ENCODE results near the gene FOXP1.

DNA sequence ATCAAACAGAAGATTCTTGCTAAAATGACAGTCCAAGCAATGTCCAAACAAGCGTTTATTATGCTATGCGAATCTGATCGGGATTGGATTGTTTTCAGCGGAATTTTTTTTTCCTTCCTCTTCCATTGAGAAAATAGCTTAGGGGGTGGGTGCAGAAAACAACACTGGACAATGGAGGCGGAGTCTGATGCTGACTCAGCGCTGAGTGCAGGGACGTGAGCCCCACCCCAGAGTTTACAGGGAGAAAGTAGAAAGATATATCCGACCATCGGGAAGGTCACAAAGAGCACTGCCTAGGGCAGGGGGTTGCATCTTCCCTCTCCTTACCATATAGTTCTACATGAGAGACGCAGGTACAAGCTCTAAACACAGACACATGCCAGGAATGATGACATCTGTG, 117.0 kb downstream of the FOXP1 start:
- TF ChIP-seq, protein P1, sequence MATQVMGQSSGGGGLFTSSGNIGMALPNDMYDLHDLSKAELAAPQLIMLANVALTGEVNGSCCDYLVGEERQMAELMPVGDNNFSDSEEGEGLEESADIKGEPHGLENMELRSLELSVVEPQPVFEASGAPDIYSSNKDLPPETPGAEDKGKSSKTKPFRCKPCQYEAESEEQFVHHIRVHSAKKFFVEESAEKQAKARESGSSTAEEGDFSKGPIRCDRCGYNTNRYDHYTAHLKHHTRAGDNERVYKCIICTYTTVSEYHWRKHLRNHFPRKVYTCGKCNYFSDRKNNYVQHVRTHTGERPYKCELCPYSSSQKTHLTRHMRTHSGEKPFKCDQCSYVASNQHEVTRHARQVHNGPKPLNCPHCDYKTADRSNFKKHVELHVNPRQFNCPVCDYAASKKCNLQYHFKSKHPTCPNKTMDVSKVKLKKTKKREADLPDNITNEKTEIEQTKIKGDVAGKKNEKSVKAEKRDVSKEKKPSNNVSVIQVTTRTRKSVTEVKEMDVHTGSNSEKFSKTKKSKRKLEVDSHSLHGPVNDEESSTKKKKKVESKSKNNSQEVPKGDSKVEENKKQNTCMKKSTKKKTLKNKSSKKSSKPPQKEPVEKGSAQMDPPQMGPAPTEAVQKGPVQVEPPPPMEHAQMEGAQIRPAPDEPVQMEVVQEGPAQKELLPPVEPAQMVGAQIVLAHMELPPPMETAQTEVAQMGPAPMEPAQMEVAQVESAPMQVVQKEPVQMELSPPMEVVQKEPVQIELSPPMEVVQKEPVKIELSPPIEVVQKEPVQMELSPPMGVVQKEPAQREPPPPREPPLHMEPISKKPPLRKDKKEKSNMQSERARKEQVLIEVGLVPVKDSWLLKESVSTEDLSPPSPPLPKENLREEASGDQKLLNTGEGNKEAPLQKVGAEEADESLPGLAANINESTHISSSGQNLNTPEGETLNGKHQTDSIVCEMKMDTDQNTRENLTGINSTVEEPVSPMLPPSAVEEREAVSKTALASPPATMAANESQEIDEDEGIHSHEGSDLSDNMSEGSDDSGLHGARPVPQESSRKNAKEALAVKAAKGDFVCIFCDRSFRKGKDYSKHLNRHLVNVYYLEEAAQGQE (IDR thresholded peaks at IDR 0.05), result no peak
- TF ChIP-seq JUND (IDR thresholded peaks at IDR 0.05) (no peak), TAF1 (conservative IDR thresholded peaks at IDR 0.05) (no peak), RAD21 (IDR thresholded peaks at IDR 0.05) (no peak)
- TF ChIP-seq, protein P2, sequence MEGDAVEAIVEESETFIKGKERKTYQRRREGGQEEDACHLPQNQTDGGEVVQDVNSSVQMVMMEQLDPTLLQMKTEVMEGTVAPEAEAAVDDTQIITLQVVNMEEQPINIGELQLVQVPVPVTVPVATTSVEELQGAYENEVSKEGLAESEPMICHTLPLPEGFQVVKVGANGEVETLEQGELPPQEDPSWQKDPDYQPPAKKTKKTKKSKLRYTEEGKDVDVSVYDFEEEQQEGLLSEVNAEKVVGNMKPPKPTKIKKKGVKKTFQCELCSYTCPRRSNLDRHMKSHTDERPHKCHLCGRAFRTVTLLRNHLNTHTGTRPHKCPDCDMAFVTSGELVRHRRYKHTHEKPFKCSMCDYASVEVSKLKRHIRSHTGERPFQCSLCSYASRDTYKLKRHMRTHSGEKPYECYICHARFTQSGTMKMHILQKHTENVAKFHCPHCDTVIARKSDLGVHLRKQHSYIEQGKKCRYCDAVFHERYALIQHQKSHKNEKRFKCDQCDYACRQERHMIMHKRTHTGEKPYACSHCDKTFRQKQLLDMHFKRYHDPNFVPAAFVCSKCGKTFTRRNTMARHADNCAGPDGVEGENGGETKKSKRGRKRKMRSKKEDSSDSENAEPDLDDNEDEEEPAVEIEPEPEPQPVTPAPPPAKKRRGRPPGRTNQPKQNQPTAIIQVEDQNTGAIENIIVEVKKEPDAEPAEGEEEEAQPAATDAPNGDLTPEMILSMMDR (IDR thresholded peaks at IDR 0.05; ENCODE audit: low read depth, low read length, missing input control), result no peak
